GM18519 (cell line): ENCODE data around the gene BMPR1B.

Experiments
- ATAC-seq: cut with Tn5 transposase; IDR thresholded peaks from one replicate; pipeline ENCODE4 v1.9.1; 2021; ENCODE audit warnings: mild to moderate bottlenecking, moderate library complexity; ENCODE audit not compliant: unreplicated experiment, low FRiP score

The BMPR1B gene

DNA sequence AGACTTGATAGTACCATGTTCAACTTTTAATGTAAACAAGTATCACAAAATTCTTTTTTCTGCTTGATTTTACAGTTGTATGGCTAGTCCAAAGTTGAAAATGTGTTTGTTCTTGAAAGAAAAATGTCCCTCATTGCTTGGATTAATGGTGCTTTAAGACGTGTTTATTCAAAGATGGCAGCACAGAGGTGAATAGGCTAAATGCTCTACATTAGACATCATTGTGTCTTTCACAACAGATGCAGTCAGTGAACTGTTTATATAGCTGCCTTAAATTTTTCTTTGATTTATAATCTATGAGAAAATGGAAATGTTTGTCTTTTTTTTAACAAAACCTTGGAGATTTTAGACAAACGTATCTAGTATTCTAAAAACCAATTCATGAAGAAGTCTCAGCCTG is 137.3 kb downstream of the BMPR1B start:
- no peak for ATAC-seq

DNA sequence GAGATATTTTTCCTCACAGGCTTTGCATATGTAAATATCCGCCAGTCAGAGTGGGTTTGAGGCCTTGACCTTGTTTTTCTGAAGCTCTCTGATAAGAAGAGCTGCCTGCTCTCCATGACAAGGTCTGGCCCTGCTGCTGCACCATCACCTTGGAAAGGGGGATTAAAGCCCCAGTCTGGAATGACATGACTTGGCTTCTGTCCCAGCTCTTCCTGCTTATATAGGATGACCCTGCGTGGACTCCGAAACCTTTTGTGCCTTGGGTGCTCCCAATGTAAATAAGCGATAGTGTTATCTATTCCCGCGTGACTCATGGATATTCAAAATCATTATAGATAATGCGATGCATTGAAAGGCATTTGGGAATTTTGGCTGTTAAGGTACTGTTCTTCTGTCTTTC is 139.3 kb downstream of the BMPR1B start:
- ATAC-seq: no peak

DNA sequence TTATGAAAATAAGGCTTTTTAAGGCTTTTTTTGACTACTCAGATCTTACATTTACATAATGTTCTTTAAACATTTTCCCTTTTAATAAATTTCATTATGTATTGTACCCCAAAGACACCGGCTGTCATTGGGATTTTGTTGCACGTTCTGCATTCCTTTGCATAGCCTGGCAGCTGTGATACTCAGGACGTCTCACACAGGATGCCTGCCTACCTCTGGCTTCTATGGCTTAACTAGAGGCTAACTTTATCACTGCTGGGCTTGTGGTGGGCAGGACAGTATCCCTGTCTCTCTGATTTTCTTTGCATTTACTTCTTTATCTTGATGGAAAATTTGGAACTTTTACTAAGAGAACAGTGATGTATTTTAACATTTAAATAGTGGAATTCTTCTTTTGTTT is 147.8 kb downstream of the BMPR1B start:
- ATAC-seq: no peak

DNA sequence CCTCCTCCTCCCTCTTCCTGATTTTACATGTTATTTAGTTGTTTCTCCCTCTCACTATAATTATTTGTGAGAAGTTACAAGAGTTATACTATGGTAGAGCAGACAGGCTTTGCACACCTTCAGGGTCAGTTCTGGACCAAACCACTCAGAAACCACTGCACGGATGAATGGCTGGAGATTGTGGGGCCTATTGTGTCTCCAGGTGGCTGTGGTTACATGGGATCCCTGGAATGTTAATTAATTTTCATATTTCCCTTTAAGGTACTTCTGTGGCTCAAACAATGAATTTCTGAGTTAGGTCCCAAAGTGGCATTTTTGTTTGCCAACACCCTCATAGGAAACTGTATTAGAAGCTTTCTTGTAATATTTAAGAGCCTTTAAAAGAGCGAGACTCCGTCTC is 151.9 kb downstream of the BMPR1B start:
- no peak for ATAC-seq

DNA sequence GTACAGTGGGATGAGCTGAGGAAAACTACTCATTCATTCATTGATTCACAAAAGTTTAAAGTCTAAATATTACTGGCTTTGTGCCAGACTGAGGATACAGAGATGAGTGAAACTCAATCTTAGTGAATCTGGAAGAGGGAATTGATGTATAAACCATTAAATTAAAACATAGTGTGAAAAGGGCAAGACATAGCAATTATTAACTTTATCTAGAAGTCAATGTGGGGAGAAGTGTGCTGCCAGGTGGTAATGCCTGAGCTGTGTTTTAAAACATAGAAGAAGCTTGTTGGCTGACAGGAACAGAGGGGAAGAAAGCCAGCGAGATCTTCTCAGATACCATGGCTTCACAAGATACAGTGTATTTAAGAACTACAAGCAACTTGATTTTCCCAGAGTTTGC is 153.4 kb downstream of the BMPR1B start:
- no peak for ATAC-seq

DNA sequence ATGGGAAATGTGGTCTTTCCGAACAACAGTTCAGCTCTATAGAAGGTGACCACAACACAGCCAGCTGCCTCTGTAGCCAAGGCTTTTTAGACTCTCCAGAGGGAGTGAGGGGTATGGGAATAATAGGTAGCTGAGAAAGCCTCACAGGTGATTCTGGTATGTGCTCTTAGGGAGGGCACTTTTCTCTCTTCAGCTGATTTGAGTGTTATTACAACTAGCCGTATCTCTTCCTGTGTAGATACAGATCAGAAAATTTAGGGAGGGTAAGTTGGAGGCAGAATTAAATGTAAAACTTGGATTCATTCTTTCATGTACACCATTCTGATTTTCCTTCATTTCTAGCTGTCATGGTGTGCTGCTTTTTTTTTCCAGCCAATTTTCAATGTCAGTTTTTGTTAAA is 154.9 kb downstream of the BMPR1B start:
- ATAC-seq: no peak

DNA sequence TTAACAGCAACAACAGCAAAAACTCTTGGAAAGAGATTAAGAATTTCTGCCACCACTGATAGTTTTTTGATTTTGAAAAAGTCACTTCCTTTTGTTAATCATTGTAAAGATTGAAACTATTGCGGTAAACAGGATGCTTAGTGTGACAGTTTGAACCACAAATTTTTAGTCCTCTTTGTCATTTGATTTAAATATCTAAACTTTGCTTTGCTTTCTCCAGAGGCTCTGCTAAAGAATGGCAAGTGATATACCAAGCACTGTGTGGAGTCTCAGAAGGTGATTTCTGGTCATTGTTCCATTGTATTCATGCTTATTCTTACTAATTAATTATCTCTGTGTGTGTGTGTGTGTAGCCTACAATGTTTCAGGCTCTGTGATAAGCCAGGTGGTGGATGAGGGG is 155.6 kb downstream of the BMPR1B start:
- ATAC-seq: no peak

DNA sequence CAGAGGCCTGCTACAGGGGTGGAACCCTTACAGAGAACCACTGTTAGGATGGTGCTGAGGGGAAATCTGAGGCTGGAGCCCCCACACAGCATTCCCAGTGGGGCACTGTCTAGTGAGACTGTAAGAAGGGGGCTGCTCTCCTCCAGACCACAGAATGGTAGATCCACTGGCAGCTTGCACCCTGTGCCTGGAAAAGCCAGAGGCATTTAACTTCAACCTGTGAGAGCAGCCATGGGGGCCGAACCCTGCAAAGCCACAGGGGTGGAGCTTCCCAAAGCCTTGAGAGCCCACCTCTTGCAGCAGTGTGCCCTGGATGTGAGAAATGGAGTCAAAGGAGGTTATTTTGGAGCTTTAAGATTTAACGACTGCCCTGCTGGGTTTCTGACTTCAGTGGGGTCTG is 159.4 kb downstream of the BMPR1B start:
- ATAC-seq: no peak

DNA sequence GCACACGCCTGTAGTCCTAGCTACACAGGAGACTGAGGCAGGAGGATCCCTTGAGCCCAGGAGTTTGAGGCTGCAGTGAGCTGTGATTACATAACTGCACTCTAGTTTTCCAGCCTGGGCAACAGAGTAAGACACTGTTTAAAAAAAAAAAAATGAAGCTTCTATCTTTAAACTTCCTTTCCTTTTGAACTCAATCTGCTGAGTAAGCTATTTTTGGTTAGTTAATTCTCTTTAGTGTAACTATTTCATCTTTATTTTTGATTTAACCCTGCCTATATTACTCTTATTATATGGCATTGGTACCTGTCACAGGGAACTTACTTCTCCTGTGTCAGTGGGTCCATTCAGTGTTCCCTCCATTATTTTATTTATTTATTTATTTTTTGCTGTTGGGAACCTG is 160.8 kb downstream of the BMPR1B start:
- no peak for ATAC-seq

DNA sequence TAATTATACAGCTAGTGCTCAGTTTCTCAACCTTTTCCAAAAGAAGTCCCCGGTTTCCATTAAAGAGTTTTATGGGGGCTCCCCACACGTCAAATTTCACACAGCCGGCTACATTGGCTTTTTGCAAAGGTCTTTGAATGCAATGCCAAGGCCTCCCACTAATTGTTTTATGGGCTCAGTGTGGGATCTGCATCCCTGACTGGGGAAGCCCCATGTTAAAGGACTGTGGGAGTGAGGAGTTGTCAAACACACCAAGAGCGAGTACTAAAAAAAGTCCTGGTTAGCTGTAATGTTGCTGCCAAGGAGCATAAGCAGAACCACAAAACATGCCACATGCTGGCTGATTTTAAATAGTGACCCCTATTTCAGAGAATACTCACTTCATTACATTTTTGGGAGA is 162.6 kb downstream of the BMPR1B start:
- no peak for ATAC-seq

DNA sequence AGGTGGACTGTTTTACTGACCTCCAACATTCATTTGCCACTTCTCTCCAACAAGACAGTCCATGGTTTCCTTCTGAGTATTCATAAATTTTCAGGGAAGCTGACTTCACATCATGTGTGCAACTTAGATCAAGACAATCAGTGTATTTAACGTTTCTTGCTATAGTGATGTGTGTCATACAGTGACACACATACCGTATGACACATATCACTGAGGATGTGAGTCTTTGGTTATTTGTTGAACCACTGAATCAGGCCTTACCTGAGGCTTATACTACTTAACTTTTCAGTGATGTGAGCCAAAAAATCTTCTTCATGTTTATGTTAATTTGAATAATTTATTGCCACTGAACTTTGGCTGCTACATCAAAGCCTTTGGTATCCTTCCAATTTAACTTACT is 166.8 kb downstream of the BMPR1B start:
- no peak for ATAC-seq

DNA sequence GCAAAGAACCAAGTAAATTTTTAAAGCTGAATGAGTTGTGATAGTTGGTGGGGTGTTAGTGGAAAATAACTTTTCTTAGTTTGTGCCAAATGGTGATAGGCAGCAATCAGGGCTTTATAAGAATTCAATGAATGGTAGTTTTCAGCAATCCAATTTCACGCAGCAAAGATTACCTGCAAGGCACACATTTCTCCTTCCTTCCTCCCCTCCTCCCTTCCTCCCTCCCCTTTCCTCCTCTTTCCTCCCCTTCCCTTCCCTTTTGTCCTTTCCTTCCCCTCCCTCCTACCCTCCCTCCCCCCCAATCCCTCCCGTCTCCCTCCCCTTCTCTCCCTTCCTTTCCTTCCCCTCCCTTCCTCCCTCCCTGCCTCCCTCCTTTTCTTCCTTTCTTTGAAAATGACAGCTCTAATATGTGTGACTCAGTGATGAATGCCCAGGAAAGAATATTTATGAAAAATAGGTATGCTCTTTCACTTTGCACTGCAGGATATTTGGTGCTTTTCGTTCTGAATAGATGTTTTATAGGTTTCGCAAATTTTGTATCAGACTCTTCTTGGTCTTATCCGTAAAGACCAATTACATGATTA is 168.1 kb downstream of the BMPR1B start:
- ATAC-seq: no peak

DNA sequence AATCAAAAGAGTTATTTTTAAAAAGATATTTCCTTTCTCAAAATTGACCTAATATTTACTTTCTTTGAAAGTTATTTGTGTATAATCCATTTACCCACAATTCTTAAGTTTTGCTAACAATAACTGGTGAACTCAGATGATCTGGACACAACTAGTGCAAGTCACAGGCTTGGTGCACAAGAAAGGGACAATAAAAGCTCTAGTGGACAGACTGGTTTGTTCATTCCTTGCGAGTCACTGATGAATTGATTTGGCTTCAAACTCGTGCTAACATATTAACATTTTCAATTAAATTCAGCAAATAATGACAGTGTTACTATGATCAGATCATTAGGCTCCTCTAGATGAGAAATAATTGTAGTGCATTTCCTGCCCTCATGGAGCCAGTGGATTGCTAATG is 169.2 kb downstream of the BMPR1B start:
- ATAC-seq: no peak

DNA sequence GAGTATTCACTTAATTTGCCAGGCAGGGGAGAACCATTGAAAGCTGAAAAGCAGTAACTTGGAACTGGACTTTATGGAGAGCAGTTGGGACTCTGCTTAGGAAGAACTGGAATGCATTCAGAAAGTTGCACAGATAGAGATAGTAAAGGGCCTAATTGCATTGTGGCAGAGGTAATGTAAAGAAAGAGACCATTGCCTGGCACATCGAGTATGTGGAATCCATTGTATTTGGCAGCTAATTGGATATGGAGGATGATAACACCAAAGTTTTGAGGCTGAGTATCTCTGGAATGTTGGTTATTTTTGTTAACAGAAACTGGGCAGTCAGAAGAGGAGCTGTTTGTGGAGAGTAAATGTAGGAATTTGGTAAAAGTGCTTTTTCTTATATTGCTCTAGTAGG is 169.9 kb downstream of the BMPR1B start:
- ATAC-seq: no peak

DNA sequence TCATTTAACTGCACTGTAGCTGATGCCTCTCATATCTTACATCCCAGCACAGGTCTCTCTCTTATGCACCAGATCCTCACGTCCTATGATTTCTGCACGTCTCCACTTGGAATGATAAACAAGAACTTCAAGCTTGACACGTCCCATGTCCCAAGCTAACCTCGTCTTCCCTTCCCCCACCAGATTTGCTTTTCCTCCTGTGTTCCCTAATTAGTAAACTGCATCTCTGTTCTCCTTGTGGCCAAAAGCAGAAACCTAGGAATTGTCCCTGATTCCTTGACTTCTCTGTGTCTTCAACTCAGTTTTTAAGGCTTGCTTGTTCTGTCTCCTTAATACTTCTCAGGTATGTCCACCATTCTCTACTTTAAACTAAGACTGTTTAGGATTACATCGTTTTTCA is 171.9 kb downstream of the BMPR1B start:
- no peak for ATAC-seq

DNA sequence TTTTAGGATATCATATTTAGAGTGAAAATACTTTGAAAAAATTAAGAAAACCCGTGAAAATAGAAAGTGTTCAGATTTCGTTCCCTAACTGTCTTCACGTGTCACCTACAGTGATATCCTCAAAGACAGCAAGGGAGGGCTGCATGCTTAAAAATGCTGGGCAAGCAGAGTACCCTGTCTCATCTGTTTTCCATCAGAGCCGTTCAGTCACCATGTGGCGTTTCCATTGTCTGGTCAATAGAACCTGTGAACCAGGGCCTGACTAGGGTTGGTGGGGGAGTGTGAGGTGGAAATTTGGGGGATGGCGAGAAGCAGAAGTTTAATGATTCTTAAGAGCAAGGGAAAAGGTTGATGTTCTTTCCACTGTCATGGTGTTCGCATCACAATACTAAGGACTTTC is 173.9 kb downstream of the BMPR1B start:
- no peak for ATAC-seq

DNA sequence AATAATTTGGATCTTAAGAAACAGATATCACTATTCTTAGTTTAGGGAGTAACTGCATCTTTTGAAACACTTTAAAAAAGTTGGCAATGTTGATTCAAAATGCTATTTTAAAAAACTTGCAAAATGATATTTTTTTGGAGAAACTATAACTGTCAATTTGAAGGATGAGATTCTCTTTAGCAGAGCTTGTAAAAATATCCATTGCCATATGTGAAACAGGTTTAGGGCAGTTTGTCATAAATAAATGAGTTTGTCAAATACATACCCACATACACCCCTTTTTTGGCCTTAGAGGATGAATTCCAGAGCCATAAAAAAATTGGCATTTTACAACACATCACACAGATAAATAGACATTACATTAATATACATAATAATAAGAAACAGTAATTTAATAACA is 174.6 kb downstream of the BMPR1B start:
- ATAC-seq: no peak

DNA sequence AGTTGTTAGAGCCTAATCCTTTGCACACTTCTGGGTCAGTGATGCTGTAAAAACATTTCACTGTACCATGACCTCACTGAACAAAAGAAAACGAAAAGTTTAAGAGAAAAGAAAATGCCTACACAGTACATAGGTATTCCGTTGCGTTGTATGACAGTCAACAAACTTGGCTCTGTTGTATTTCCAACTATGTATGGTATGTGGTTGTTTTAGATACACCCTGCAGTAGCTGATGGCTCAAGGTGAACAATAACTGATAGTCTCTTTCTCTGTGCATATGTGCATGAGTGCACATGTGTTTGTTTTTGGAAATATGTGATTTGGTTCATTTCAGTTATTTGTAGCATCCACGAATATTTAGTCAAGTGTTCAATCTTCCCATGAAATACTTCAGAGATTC is 176.0 kb downstream of the BMPR1B start:
- ATAC-seq: no peak

DNA sequence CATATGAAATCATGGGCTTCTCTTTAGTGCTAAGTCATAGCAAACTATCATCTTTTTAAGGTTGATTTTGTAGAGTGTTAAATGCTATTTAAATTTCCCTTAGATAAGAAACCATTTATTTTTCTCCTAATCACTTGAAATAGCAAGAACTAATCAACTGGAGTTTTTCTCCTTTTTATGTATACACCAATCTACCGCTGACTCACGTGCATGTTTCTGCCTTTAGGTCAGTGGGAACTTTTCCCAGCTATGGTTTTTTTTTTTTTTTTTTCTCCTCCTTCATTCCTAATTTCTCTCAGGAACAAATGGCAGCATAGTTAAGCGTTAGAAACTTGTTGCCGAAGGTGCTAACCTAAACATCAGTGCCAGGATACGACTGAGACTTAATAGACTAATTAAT is 176.4 kb downstream of the BMPR1B start:
- ATAC-seq: no peak

DNA sequence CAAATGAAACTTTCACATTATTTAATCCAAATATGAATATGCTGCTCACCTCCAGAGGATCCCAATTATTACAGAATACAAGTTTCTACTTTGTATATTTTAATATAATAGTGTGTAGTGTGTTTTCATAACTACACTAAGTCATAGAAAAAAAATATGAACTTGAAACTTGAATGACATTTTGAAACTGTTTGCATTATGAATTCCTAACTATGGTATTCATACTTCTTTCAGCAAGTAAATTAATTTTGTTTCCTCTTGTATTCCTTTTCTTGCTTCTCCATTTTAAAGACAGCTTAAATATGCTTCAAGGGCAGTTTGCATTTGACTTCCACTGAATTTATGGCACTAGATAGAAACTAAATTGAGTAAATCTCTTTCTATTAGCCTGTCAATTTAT is 177.1 kb downstream of the BMPR1B start:
- no peak for ATAC-seq

DNA sequence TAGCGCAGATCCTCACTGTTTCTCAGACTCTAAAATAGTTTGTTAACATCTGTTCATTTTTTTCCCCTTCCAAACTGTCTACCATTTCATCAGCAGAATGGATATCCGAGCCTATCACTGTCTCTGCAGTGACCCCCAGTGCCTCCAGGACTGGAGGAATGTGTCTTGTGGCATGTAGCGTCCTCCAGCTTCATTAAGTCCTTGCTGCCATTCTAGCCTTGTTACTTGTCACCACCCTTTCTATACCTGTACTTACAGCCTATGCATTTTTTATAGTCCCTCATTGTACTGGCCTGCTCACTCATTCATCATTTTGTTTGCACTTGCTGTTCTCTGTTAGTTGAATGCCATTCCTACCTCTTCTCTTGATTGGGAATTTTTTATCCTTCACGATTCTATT is 179.1 kb downstream of the BMPR1B start:
- no peak for ATAC-seq

DNA sequence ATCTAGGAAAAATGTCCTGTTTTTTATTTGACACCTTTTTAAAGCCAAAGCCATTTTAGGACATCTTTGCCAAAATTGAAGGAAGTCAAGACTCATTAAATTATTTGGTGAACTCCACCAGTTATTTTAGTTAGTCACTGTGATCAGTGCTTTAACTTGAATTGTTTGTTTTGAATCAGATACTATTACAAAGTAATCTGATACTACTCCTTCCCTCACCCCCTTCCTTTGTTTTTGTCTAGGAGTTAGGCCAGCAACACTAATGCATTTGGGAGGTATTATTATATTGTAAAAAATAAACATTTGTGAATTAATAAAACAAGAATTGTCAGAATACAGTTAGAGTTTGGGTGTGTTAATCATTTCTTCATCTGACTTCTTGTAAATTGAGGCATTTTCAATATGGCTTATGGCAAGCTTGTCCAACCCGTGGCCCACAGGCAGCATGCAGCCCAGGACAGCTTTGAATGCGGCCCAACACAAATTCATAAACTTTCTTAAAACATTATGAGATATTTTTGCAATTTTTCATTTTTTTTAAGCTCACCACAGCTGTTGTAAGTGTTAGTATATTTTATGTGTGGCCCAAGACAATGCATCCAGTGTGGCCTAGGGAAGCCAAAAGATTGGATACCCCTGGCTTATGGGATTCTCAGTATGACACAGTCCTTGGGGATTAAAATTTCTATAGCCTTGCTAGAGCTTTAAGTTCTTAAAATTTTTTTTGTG is 182.2 kb downstream of the BMPR1B start:
- ATAC-seq: no peak

DNA sequence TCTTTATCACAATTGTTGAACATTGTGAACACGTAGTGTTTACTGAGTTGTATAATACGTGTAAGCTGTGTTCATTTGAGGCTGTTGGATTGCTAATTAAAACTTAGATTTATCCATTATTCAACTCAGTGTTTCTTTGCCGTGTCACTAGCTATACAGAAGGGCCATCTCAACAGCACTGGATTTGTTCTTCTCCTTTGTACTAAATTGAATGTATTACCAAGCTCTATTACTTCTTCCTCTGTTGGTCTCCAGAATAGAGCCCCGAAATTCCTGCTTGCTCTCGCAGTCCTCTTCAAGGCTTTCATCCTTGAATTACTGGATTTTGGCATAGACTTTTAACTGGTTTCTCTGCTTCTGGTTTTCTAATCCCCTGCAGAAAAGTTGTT is 182.8 kb downstream of the BMPR1B start:
- no peak for ATAC-seq
